ENCODE data around the gene CLTB. TPM values are rescaled to one million over a fixed set of nuclear protein-coding genes. Genes with fewer than 3 reads are reported as not detected.

The CLTB gene
- total RNA-seq, 1 experiment from 2014 or later = 34.5 TPM

DNA sequence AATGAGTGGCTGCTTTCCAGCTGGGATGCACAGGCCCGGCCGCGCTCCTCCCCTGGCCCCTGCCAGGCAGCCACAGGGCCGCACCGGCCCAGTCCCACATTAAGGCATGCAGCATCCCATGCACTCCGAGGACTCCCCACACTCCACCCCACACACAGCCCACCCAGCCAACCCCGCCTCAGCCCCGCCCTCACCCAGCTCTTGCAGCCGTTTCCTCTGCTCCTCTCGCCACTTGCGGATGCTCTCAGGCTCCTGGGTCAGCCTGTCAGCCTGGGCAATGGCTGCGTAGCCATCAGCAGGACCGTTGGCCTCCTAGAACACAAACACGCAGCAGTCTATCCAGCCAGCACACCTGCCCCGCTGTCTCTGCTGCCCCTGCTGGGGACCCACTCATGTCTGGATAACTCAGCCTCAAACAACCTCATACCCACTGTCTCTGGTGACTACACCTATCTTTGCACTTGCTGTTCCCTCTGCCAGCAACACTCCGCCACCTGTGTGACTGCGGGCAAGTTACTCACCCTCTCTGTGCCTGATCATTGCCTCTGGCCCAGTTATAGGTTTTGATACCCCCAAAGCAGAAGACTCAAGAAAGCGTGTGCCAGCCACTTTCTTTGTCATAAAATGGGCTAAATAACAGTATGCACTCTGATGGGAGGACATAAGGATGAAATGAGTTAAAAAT lies 18.5 kb downstream of the CLTB start:
- Histone ChIP-seq H3K14ac (ENCODE audit: insufficient read depth, low read length) (no peak overlapping the region), H4K8ac (replicated peaks; ENCODE audit: insufficient read length, low read depth, low read length) (no peak overlapping the region), H2BK120ac (ENCODE audit: low read depth, low read length, poor library complexity, severe bottlenecking) (no peak overlapping the region), H3K9me3 (ENCODE audit: control insufficient read depth, low read depth, low read length) (no peaks in the 10 kb centered on the region), H3K4me2 (ENCODE audit: insufficient read depth, insufficient read length, low read length) (no peak overlapping the region), H3K4me1 (ENCODE audit: insufficient read depth, low read length) (no peaks in the 10 kb centered on the region), H3K18ac (ENCODE audit: insufficient read length, low read depth, low read length) (no peak overlapping the region), H3K27me3 (ENCODE audit: insufficient read depth, low read length) (no peaks in the 10 kb centered on the region), H2BK15ac (ENCODE audit: low read depth, low read length) (no peak overlapping the region), H4K5ac (ENCODE audit: insufficient read length, low read depth, low read length) (no peak overlapping the region), H2BK5ac (ENCODE audit: insufficient read length, low read length) (no peak overlapping the region), H3K23ac (ENCODE audit: insufficient read length, low read depth, low read length) (no peak overlapping the region), H3K79me1 (ENCODE audit: insufficient read depth, low read depth, low read length, poor library complexity, severe bottlenecking) (no peaks in the 10 kb centered on the region), H2AFZ (ENCODE audit: low read length) (no peak overlapping the region), H3K27ac (ENCODE audit: insufficient read length, low read depth, low read length) (no peak overlapping the region), H4K91ac (ENCODE audit: insufficient read length, low read depth, low read length) (no peak overlapping the region), H4K20me1 (ENCODE audit: control insufficient read depth, insufficient read depth, insufficient read length) (no peaks in the 10 kb centered on the region), H2BK20ac (ENCODE audit: low read depth, low read length, poor library complexity, severe bottlenecking) (no peak overlapping the region), H3K23me2 (ENCODE audit: insufficient read length, low read depth, low read length, poor library complexity, severe bottlenecking) (no peaks in the 10 kb centered on the region), H2BK12ac (ENCODE audit: insufficient read length, low read depth, low read length) (no peak overlapping the region), H3K9ac (ENCODE audit: extremely low read depth, insufficient read length, low read length) (no peak overlapping the region), H3K56ac (ENCODE audit: insufficient read length, low read depth, low read length) (no peak overlapping the region), H3K4ac (ENCODE audit: low read depth, low read length) (no peak overlapping the region), H2AK5ac (ENCODE audit: insufficient read length, low read length) (no peak overlapping the region), H3K79me2 (ENCODE audit: insufficient read depth, low read length) (no peaks in the 10 kb centered on the region), H3T11ph (ENCODE audit: low read length) (no peak overlapping the region)
- H3K4me3 Mint-ChIP-seq = peak overlapping the region in 1 of 2 experiments; percentile 13; a peak in 2 of 5 replicates
- no peak for DNase-seq
- TF ChIP-seq, protein P1, sequence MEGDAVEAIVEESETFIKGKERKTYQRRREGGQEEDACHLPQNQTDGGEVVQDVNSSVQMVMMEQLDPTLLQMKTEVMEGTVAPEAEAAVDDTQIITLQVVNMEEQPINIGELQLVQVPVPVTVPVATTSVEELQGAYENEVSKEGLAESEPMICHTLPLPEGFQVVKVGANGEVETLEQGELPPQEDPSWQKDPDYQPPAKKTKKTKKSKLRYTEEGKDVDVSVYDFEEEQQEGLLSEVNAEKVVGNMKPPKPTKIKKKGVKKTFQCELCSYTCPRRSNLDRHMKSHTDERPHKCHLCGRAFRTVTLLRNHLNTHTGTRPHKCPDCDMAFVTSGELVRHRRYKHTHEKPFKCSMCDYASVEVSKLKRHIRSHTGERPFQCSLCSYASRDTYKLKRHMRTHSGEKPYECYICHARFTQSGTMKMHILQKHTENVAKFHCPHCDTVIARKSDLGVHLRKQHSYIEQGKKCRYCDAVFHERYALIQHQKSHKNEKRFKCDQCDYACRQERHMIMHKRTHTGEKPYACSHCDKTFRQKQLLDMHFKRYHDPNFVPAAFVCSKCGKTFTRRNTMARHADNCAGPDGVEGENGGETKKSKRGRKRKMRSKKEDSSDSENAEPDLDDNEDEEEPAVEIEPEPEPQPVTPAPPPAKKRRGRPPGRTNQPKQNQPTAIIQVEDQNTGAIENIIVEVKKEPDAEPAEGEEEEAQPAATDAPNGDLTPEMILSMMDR (conservative IDR thresholded peaks at IDR 0.05) = no peak
- H3K9me3 Mint-ChIP-seq = no peaks in the 10 kb centered on the region
- no CpG with 5 or more reads among the region's 18 CpGs for WGBS (ENCODE audit: extremely low coverage, insufficient read length, low lambda C conversion rate)
- no peak overlapping the region for H3K27ac Mint-ChIP-seq
- H3K36me3 Mint-ChIP-seq (ENCODE audit: insufficient read depth in 1 of 3, low read depth in 3 of 3) = peaks cover 0 to 2% (median 0%) of the 10 kb centered on the region in 3 experiments; a peak in 1 of 7 replicates
- peaks cover 2% of the 10 kb centered on the region; the same call in 1 of the 2 replicates for H3K27me3 Mint-ChIP-seq (ENCODE audit: low read depth)
- peaks cover 3 to 5% of the 10 kb centered on the region in 2 experiments; a peak in 3 of 4 replicates for H3K4me1 Mint-ChIP-seq

All from H9 (cell line).